ENCODE results near the gene TTC7B.

Gene TTC7B

DNA sequence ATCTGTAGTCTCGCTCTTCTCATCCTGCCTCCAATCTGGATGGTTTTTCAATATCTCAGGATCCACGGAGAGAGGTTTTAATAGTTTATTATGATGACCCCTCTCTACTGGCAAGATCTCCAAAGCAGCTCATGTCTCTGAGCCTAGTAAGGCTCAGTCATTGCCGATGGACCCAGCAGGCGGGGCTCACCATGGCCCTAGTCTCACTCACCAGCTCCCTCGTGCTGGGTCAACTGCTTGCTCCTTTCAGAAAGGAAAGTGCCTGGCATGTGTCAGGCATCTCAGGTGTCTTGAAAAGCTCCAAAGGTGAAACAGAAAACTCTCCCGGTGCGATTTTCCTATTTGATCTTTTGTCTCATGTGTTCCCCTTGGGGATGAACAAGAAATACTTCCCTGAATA, 240.4 kb downstream of the TTC7B start:
- DNase-seq (ENCODE audit: low read depth): no peak

DNA sequence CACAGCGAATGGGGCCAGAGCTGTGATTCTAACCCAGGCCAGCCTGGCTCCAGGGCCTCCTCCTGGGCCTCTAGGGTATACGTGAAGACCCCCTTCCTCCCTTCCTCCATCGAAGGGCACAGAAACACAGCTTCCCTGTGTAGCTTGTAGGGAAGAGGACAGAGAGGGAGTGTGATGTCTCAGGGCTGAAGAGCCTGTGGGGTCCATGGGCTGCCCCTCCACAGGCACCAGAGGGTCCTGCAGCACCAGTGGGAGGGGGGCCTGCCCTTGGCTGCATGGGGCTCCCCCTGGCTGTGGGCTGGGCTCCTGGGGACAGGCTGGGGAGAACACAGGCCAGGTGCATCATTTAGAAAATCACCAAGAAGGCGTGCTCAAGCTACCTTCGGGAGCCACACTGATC, 240.9 kb downstream of the TTC7B start:
- DNase-seq (ENCODE audit: low read depth): no peak

DNA sequence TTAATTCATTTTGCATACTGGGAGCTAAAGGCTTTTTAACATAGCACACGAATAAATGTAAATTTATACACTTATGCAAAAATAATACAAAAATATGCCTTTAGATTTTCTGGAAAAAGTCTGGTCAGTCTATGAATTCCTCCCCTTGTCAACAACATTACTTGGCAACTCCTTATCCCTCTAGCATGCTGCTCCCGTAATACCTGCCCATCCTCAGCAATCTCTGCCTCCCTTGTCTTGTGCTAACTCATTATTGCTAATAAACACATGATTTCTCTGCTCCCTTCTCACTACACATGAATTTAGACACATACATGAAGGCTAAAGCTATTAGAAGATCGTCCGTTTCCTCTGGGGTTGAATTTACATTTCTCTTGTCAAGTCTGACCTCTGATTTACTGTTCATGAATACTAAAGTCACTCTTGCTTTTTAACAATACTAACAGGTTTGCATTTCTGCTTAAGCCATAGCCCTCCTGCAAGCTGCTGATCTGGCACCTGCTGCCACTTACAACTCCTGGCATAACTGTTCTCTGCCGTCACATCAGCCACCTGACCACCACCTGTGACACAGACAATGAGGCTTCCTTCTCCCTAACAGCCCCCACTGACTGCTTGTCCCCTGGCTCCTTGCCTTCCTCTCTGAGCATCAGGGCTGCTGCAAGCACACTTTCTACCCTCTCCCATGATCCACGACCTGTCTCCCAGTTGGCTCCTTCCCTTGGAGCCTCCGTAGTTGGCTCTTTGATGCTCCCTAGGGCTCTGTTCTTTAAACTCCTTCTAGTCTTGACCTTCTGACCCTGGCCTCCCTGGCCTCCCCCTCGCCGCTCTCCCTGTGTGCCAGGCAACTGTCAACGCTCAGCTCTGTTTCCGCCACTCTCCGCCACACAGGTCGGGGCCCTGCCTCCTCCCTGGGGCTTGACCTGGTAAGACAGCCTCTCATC, 241.8 kb downstream of the TTC7B start:
- no peak for DNase-seq (ENCODE audit: low read depth)

DNA sequence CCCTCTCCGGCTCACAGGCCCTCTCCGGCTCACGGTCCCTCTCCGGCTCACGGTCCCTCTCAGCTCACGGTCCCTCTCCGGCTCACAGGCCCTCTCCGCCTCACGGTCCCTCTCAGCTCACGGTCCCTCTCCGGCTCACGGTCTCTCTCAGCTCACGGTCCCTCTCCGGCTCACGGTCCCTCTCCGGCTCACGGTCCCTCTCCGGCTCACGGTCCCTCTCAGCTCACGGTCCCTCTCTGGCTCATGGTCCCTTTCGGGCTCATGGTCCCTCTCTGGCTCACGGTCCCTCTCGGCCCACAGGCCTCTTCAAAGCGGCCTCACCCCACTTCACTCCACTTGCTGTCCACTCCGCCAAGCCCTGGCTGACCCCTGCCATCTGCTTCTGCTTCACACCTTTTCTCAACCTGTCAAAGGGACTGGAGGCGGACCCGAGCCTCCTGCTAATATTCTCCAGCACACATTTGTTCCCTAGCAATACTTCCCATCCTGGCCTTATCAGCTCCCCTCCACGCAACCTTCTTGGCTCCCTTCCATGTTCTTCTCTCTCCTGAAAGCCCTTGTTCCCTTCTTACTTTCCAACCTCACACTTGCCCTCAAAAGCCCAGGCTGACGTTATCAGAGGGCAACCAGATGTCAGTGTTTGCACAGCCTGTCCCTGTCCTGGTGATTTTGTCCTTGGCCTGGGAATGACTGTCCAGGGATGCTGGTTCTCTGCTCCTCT, 242.7 kb downstream of the TTC7B start:
- DNase-seq (ENCODE audit: low read depth): no peak

DNA sequence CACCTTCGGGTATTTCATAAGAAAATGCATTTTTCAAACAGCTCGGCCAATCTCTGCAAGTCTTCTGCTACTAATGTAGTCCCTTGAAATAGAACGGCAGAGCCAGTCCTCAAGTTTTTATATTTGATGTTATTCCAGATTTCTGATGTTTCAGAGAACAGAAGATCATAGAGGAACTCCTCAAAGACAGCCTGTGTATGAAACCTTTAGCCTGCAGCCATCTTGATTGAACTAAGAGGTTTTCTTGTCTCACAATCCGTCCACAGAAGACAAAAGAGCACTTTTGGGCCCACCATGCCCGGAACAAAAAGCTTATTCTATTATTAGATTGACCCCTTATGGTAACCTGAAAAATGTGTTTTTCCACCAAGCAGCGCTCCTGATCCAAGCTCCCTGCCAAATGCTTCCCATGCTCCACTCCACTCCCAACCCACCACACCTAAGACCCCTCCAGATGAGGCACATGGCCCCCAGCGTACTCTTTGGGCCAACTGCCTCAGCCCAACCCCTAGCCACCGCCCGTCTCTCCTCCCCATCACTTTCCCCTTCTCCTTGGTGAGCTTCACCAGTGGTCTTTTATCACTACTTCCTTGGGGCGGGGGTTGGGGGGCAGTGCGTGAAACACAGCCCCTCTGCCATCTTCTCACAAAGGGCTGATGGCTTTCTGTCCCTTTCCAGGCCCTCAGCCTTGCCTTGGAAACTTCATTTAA, 243.6 kb downstream of the TTC7B start:
- no peak for DNase-seq (ENCODE audit: low read depth)

DNA sequence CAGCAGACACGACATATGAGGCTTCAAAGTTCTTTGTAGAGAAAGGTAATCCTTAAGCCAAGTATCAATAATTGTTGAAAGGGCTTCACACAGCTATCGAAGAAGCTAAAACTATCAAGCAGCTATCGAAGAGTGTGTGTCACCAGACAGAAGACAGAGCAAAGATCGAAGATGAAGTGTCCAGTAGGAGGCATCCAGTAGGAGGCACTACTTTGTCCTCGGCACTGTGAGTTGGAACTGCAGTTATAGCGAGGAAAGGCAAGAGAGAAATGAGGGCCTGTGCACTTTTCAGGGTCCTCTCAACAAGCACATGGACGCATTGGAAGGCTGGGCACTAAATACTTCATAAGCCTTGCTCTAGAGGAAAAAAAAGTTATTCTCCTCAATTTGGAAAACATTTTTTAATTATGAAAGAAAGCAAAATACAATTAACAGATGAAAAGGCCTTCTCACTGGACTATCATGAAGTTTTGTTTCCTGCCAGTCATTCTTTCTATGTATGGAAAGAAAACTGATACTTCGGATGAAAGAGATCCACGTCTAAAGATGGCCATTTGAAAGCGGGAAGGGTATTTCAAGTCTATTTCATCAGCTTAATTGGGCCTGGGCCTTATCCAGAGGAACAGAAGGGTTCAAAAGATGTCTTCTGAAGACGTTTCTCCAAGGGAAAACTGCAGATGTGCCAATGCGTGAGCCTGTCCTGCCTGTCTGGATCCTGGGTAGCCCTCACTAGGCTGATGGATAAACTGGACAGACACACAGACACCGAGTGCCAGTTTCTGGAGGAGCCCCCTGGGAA, 244.9 kb downstream of the TTC7B start:
- no peak for DNase-seq (ENCODE audit: low read depth)

DNA sequence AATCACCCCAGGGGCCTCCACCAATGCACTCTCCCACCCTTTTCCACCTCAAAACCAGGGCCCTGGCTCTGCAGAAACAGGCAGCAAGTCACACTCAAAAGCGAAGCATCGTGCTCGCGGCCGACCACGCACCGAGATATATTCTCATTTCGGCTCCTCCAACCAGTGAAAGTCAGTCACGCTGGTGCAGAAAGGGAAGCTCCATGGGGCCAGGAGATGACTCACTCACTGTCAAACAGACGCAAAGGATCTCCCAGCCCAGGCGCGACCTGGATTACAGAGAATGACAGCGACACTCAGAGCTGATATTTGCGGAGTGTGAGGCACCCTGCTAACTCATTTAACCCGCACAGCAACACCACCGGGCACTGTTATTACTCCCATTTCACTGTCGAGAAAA, 245.8 kb downstream of the TTC7B start:
- DNase-seq (ENCODE audit: low read depth): no peak

DNA sequence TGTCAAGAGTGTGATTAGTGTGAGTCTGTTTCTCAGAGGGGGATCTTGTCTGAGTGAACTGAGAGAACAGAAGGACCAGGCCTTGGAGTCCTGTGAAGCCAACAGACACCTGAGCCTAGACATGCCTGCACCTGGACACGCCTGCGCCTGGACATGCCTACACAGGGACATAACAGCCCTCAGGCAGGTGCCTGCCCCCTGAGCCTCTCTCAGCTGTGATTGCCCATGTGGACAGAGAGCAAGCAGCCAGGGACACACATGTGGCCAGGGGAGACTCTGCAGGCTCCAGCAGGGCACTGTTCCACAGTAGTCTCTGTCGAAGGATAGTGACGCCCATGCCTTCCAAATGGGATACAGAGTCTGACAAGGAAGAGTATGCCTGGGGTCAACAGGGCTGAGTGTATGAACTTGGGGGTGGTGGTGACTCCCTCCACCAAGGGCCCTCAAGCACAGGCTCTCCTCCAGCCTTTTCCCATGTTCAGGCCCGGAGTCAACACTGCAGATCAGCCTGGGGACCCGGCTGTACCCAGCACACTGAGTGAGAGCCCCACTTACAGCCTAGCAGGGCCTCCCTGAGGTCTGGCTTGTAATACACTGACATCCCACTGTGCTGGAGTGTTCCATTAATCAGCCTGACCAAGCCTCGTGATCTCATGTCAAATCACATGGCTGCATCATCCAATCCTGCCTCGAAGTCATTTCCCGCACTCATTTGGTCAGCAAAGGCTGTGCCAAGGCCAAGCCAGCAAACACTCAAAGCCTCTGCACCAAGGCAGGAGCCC, 246.4 kb downstream of the TTC7B start:
- no peak for DNase-seq (ENCODE audit: low read depth)

DNA sequence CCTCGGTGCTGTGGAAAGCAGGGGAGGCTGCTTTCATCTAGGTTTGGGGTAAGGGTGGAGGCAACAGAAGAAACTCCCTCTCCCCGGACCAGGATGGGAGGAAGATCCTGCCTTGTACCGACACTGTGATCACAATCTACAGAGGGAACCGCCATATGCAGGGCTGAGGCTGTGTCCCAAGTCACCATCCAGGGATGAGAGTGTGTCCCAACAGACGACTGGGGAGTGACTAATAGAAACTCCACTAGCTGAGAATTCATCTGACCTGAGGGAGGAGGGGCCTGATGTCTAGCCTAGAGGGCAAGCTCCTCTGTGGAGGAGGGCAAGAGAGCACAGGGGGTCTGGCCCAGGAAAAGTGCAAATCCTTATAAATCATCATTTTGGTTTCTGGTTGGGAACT, 247.0 kb downstream of the TTC7B start:
- no peak for DNase-seq (ENCODE audit: low read depth)

DNA sequence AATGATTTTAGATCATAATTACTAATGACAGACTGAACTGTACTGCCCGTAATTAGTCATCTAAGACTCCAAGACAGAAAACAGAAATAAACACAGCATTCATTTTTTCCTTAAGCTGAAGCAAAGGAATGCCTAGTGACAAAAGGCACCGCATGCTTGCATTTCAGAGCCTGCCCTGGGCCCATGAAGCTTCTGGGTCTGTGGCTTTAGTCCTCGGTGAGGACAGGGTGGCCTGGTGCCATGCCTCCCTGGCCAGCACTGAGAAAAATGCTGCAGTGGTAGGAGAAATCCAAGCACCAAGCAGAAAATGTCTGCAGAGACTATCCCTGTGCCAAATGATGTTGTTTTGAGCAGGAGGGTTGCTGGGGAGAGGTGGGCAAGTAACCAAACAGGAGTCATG, 247.8 kb downstream of the TTC7B start:
- DNase-seq (ENCODE audit: low read depth): no peak

DNA sequence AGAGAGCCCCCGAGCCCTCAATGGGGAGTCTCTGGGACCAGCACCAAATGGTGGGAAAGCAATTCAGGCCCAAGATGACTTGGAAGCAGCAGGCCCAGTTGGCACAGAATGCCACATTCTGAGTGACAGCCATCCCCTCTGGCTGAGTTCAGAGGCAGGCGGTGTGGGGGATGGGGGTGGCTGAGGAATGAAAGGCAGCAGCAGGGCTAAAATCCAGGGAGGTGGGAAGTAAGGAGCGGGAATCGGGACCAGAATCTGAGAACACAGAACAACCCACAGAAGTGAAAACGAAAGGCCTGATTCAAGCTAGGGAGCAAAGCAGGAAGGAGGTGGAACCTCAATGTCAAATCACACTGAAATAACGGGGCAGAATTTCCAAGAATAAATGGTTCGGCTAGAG, 248.2 kb downstream of the TTC7B start:
- DNase-seq (ENCODE audit: low read depth): no peak

DNA sequence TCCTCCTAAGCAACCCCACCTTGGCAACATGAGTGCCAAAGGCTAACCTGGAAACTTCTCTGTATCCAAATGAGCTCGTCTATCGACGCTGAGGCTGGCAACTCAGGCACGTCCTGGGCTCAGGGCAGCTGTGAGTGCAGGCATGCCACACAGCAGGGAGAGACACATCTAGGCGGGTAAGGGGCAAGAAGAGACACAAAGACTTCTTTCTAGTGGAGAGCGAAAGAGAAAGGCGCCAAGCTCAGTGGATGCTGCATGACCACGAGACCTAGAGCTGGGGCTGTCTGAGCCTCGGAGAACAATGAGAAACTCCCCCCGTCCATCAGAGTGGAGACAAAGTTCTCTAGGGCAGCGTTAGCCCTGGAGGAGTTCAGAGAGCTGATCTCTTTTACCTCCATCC, 249.0 kb downstream of the TTC7B start:
- no peak for DNase-seq (ENCODE audit: low read depth)

DNA sequence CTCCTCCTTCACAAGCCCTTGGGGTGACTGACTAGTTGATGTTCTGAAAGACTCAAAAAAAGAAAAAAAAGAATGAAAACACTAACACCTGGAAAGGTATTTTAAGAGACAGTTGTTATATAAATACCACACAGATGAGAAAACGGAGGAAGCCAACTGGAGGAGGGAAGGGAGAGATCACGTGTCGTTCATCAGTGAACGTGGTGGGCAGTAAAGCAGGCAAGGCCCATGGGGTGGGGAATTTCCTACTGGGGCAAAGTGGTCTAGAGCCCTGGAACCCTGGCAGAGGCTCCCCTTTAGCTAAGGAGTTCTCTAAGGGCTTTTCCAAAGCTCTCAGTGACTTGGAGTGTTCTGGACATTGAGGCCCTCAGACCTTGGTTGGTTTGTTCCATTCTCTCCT, 249.7 kb downstream of the TTC7B start:
- DNase-seq (ENCODE audit: low read depth): no peak

DNA sequence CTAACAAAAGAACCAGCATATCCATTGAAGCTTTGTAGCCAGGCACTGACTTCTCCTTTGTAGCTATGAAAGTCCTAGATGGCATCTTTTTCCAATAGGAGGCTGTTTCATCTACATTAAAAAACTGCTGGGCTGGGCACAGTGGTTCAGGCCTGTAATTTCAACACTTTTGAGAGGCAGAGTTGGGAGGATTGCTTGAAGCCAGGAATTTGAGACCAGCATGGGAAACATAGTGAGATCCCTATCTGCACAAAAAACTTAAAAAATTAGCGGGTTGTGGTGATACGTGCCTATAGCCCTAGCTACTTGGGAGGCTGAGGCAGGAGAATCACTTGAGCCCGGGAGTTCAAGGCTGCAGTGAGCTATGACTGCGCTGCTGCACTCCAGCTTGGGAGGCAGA, 251.7 kb downstream of the TTC7B start:
- DNase-seq (ENCODE audit: low read depth): no peak

DNA sequence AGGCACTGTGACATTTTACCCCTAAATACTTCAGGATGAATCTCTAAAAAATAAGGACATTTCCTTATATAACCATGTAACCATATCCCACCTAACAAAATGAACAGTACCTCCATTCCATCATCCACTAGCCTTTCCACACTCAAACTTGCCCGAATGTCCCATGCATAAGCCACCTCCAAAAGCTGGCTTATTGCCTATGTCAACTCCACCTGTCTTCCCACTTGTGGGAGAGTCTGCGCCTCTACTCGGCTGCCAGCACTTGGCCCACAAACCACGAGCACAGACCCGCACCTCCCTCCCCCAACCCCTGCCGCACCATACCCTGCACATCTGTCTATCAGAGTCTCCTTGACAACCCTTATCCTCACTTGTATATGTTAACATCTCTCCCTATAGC, 253.6 kb downstream of the TTC7B start:
- no peak for DNase-seq (ENCODE audit: low read depth)

DNA sequence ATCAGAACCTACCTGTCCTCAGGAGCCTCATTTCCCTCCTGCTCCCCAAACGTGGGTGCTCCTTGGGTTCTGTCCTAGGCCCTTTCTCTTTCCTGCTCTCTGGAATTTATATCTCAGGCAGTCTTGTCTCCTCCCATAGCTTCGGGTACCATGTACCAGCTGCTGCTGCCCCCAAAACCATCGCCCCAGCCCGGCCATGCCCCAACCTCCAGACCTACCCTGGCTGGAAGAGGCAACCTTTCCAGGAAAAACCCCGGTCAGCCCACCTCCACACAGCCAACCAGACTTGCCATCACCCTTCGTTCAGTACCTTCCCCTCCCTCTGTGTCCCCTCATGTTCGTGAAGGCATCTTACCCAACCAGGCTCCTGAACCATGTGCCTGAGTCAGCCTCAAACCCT, 254.3 kb downstream of the TTC7B start:
- DNase-seq (ENCODE audit: low read depth): no peak

DNA sequence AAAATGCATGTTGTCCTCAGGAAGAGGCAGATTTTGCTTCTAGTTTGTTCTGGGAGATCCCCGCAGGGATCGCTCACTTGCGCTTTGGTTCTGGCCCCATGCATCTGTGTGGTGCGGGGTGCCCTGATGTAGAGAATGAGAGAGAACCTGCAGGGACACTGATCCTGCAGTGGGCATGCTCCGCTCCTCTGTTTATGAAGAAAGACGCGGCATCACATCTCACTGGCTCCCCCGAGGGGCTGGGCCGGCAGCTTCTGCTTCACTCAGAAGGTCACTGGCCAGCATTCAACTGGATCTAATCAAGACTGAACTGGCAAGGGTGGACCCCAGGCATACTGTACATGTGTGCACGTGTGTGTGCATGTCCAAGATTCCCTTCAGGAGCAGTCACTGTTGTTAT, 255.2 kb downstream of the TTC7B start:
- no peak for DNase-seq (ENCODE audit: low read depth)

DNA sequence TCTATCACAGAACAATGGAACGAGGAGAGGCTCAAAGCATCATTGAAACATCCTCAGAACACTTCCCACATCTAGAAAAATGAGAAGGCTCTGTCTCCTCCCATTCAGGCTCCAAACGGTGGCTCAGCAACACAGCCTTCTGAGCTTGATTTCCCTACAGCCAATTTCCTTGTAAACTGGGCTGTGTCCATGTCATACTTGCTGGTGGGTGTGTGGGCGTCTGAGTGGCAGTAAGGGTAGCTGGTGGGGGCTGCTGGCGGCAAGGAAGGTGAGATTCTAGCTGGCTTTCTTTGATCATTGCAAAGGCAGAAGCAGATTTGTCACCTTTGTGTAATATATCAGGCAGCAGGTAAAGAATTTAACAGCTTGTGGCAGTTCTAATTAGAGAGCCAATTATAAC, 255.7 kb downstream of the TTC7B start:
- DNase-seq (ENCODE audit: low read depth): no peak

DNA sequence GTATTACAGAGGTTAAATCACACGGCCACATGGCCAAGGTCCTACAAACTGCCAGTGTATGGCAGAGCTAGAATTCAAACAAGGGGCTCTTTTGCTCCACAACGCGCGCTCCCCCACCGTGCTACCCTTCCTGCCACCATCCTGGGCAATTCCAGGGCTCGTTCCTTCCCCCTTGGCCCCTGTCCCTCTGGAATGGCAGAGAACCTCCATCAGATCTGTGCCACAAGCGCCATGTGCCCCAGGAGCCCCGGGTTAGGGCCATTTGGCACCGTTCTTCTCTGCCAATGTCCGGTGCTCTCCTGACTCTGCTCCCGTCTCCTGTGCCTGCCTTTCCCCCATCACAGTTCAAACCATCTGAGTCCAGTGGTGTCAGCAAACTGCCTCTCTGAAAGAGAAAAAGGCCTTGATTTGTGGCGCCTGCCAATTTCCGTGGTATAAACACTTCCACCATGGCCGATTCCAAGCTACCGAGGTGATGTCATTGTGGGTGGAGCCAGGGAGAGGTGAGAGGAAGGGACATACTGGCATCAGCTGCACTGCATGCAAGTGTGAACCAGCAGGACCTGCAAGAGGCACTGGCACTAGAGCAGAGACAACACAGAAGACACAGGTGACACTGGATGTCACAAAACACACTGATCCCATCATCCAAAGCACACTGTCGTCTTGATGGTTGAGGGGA, 256.3 kb downstream of the TTC7B start:
- DNase-seq (ENCODE audit: low read depth): no peak

DNA sequence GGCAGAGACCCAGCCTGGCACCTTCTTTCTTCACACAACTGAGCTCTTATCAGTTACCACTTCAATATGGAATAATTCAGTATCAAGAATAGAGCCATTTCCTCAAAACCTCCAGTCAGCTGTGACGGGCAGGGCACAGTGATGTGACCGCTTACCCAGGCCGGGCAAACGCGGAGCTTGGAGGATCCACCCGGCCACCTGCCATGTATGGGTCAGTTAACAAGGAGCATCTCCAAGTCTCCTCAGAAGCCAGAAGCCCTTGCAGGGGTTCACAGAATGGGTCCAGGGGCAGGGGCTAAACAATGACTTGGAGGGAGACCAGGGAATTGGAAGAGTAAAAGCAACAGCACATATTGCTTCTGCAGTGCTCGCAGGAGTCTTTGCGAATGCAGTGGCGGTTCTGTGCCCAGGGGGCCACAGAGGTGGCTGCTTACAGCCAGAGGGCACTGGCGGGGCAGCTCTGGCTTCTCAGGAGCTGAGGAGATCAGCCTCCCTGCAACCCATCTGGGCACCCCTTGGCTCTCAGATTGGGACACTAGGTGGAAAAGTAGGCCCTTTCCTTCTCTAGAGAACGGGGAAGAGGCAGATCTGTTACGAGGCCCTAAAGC, 257.1 kb downstream of the TTC7B start:
- DNase-seq (ENCODE audit: low read depth): no peak

All from HS-27A (cell line).